HepG2 (cell line): Measurements from ENCODE around the gene SYNJ2. TPM values are rescaled to one million over a fixed set of nuclear protein-coding genes. Genes with fewer than 3 reads are reported as not detected.

Experiments used
- ATAC-seq: fragments of 200-7000 bp; cut with Tn5 transposase; 3 replicates; pipeline ENCODE4 v1.9.1; 2020; ENCODE audit warnings: mild to moderate bottlenecking, moderate library complexity
- BruUV-seq: library from RNA; stranded (reverse); fragments of 400-500 nt; replicated peaks from 2 replicates; lab custom pipeline; 2021; lab: Mats Ljungman, UMichigan
- CTCF ChIA-PET: fragments of 300-600 bp; formaldehyde crosslinking; extraction: SDS; loops from one replicate; lab custom pipeline; 2021; ENCODE audit warnings: low total read pairs, inconsistent platforms, low intra/inter-chr PET ratio; lab: Yijun Ruan, JAX
- POLR2A ChIA-PET: fragments of 350-600 bp; sonication (Branson Sonifier 250); formaldehyde crosslinking; loops from one replicate; lab custom pipeline; 2020; ENCODE audit warnings: antibody characterized with exemption, inconsistent platforms; lab: Yijun Ruan, JAX
- DNase-seq: peaks from one replicate; pipeline ENCODE4 v3.0.0-alpha.2; 2015; ENCODE audit warnings: low spot score
- FAIRE-seq: peaks from 3 replicates; lab custom pipeline; 2011; peaks lifted over from hg19 to GRCh38; lab: Jason Lieb, UNC
- H2AFZ ChIP-seq: one replicate; pipeline ENCODE4 v1.6.1; 2011; ENCODE audit warnings: low read length, inconsistent platforms
- H3K27ac ChIP-seq: fragments of 300-600 bp; 3 replicates; pipeline ENCODE4 v1.8.0; 2011; ENCODE audit warnings: mixed run types, mild to moderate bottlenecking, mixed read lengths, low read length, inconsistent platforms; ENCODE audit not compliant: insufficient read depth; ENCODE audit errors: extremely low read length
- H3K27me3 ChIP-seq, 2 experiments: fragments of 200-600 bp in 1 of 2; 2 replicates in 1 of 2; 3 replicates in 1 of 2; pipeline versions ENCODE4 v1.6.0 to v1.8.0; 2011; ENCODE audit warnings: low read length in 2 of 2, mild to moderate bottlenecking in 2 of 2, moderate library complexity in 2 of 2, inconsistent platforms in 1 of 2; ENCODE audit not compliant: insufficient read depth in 2 of 2, control insufficient read depth in 1 of 2
- H3K36me3 ChIP-seq, 2 experiments: fragments of 200-600 bp in 1 of 2; replicated peaks in 1 of 2; 2 replicates in 1 of 2; 3 replicates in 1 of 2; pipeline versions ENCODE4 v1.5.1 to v1.8.0; 2011; ENCODE audit warnings: low read length in 2 of 2, inconsistent platforms in 1 of 2; ENCODE audit not compliant: insufficient read depth in 2 of 2, control insufficient read depth in 1 of 2
- H3K4me1 ChIP-seq: 2 replicates; pipeline ENCODE4 v1.5.1; 2012; ENCODE audit warnings: low read length, inconsistent platforms; ENCODE audit not compliant: insufficient read depth
- H3K4me2 ChIP-seq: 2 replicates; pipeline ENCODE4 v1.6.0; 2011; ENCODE audit warnings: low read depth, low read length, inconsistent platforms
- H3K4me3 ChIP-seq, 3 experiments: fragments of 200-600 bp in 1 of 3; sonication (generic), shearing (Covaris generic) in 1 of 3; replicated peaks in 1 of 3; 2 replicates each; pipeline ENCODE4 v1.5.1; 2011 to 2016; ENCODE audit warnings: low read length in 3 of 3, inconsistent platforms in 2 of 3, low read depth in 2 of 3, mild to moderate bottlenecking in 2 of 3, control low read depth in 1 of 3, mixed read lengths in 1 of 3; ENCODE audit not compliant: insufficient read depth in 1 of 3
- H3K79me2 ChIP-seq: one replicate; pipeline ENCODE4 v1.6.1; 2011; ENCODE audit warnings: low read length, inconsistent platforms; ENCODE audit not compliant: insufficient read depth
- H3K9ac ChIP-seq: 2 replicates; pipeline ENCODE4 v1.6.0; 2011; ENCODE audit warnings: mild to moderate bottlenecking, low read depth, low read length, inconsistent platforms; ENCODE audit not compliant: insufficient read depth
- H3K9me3 ChIP-seq: 2 replicates; pipeline ENCODE4 v1.5.1; 2012; ENCODE audit warnings: mild to moderate bottlenecking, low read length
- H4K20me1 ChIP-seq: 2 replicates; pipeline ENCODE4 v1.6.0; 2011; ENCODE audit warnings: inconsistent platforms, mild to moderate bottlenecking, low read length, moderate library complexity; ENCODE audit not compliant: insufficient read depth
- AGO2 ChIP-seq: fragments of 200-400 bp; formaldehyde crosslinking; optimal IDR thresholded peaks from 2 replicates; pipeline ENCODE3; 2017; ENCODE audit warnings: mild to moderate bottlenecking, low read depth, low read length, moderate library complexity
- HDAC6 ChIP-seq: fragments of 200-600 bp; sonication (generic); IDR thresholded peaks from 2 replicates; pipeline ENCODE4 v1.7.0; 2017; ENCODE audit warnings: mild to moderate bottlenecking, antibody characterized with exemption, low read length, low read depth
- KLF6 ChIP-seq: IDR thresholded peaks from 2 replicates; pipeline ENCODE4 v1.8.0; 2016; ENCODE audit warnings: missing biosample characterization, missing genetic modification reagents
- RARG ChIP-seq: sonication (generic); formaldehyde crosslinking; IDR thresholded peaks from 2 replicates; pipeline ENCODE4 v1.4.0; 2020; ENCODE audit warnings: low read depth, mild to moderate bottlenecking, missing genetic modification reagents
- U2AF2 ChIP-seq: fragments of 200-400 bp; formaldehyde crosslinking; IDR thresholded peaks from 2 replicates; pipeline ENCODE4 v1.6.1; 2017; ENCODE audit warnings: low read depth, mild to moderate bottlenecking, low read length
- ZEB1 ChIP-seq: IDR thresholded peaks from 2 replicates; pipeline ENCODE4 v1.6.1; 2012; ENCODE audit warnings: mild to moderate bottlenecking, low read depth, inconsistent platforms; ENCODE audit not compliant: insufficient replicate concordance
- ZNF414 ChIP-seq: sonication (generic); formaldehyde crosslinking; IDR thresholded peaks from 2 replicates; pipeline ENCODE4 v1.5.0; 2020; ENCODE audit warnings: missing genetic modification reagents
- ZNF609 ChIP-seq: sonication (generic); formaldehyde crosslinking; IDR thresholded peaks from 2 replicates; pipeline ENCODE4 v1.4.0; 2020; ENCODE audit warnings: mild to moderate bottlenecking, missing genetic modification reagents, borderline replicate concordance
- ZNF678 ChIP-seq: sonication (generic); formaldehyde crosslinking; IDR thresholded peaks from 2 replicates; pipeline ENCODE4 v1.4.0; 2020; ENCODE audit warnings: mild to moderate bottlenecking, missing genetic modification reagents
- ZNF780A ChIP-seq: sonication (generic); formaldehyde crosslinking; IDR thresholded peaks from 2 replicates; pipeline ENCODE4 v1.8.0; 2022; ENCODE audit warnings: mild to moderate bottlenecking, missing genetic modification reagents, moderate library complexity
- WGBS: methylation state at CpG from one replicate; pipeline ENCODE4 v1.1.6; 2017; ENCODE audit warnings: low lambda C conversion rate; 5-methylcytosine and 5-hydroxymethylcytosine counted together
- in situ Hi-C: cut with HindIII; loops from 2 replicates; pipeline ENCODE4 v1.10.0; 2017; ENCODE audit warnings: low pct_unique_long_range_greater_than_20kb; ENCODE audit not compliant: extremely low pct_ligation_motif_present
- intact Hi-C: fragments of 100-400 bp; cut with micrococcal nuclease; formaldehyde crosslinking; loops from one replicate; pipeline ENCODE4 v1.10.0; 2022; ENCODE audit not compliant: unreplicated experiment
- polyA plus RNA-seq, 8 experiments: library from polyadenylated mRNA; depleted of rRNA in 3 of 8; stranded (reverse) in 7 of 8; unstranded in 1 of 8; fragments of >200 nt; fragmentation: Illumina TruSeq in 4 of 8; extraction: Trizol in 4 of 8; gene quantifications; 2 replicates each; pipeline versions ENCODE4 v1.2.1 to v1.2.3, GENCODE V29; 2011 to 2016; ENCODE audit warnings: low read depth in 4 of 8, missing spikeins in 1 of 8, mixed read lengths in 1 of 8; ENCODE audit not compliant: insufficient read depth in 1 of 8
- total RNA-seq, 5 experiments: library from RNA; depleted of rRNA; stranded (reverse); fragments of >200 nt; fragmentation: Illumina TruSeq; extraction: Trizol; gene quantifications; 2 replicates each; pipeline ENCODE4 v1.2.3, GENCODE V29; 2016; ENCODE audit warnings: low read depth in 1 of 5

Gene SYNJ2
- total and polyA plus RNA-seq, 2 of the 13 experiments (the other 11 are each of a cell fraction or from before 2014, with no cell fraction given), result 39.1 to 57.6 TPM

- no peak overlapping the region for H3K27ac ChIP-seq
- WGBS, result 97% methylated on average over 2 of the region's 2 CpGs
- no TSS peak for BruUV-seq
- no peak overlapping the region for H2AFZ ChIP-seq
- no peak overlapping the region for H3K4me2 ChIP-seq
- no peak for DNase-seq
- FAIRE-seq, result no peak
- in situ Hi-C loops, result no loop called here
- TF ChIP-seq RARG (CRISPR knock-in tag) (no peak), ZNF678 (CRISPR knock-in tag) (no peak), AGO2 (no peak), ZNF414 (no peak), ZNF609 (CRISPR knock-in tag) (no peak), HDAC6 (no peak), ZEB1 (no peak), KLF6 (CRISPR knock-in tag) (no peak), U2AF2 (no peak), ZNF780A (CRISPR knock-in tag) (no peak)
- TF ChIP-seq, all 625 proteins: peak for 0
- POLR2A ChIA-PET, result no interaction called here
- Histone ChIP-seq H3K4me3 (no peak overlapping the region), H3K9ac (no peak overlapping the region), H4K20me1 (no peaks in the 10 kb centered on the region), H3K36me3 (no peaks in the 10 kb centered on the region), H3K79me2 (no peaks in the 10 kb centered on the region), H3K4me1 (peaks cover 10% of the 10 kb centered on the region), H3K9me3 (no peaks in the 10 kb centered on the region), H3K27me3 (no peaks in the 10 kb centered on the region)
- ATAC-seq, result no peak
- intact Hi-C loops, result no loop called here
- CTCF ChIA-PET, result no interaction called here
Observed at GRCh38 chr6:158125271-158125670, 143.6 kb downstream of the SYNJ2 start.
